PC-9 (cell line): ENCODE results near the gene MTMR4.

Experiments used
- EZH2 ChIP-seq: fragments of 200-600 bp; sonication (generic); IDR thresholded peaks from 2 replicates; pipeline ENCODE4 v1.8.0; 2017; ENCODE audit warnings: antibody characterized with exemption, low read depth
- TF ChIP-seq, protein P1 (sequence below): fragments of 200-600 bp; sonication (generic); conservative IDR thresholded peaks from 2 replicates; pipeline ENCODE4 v1.6.1; 2017; ENCODE audit warnings: mixed run types, antibody characterized with exemption, mild to moderate bottlenecking, moderate library complexity

DNA sequence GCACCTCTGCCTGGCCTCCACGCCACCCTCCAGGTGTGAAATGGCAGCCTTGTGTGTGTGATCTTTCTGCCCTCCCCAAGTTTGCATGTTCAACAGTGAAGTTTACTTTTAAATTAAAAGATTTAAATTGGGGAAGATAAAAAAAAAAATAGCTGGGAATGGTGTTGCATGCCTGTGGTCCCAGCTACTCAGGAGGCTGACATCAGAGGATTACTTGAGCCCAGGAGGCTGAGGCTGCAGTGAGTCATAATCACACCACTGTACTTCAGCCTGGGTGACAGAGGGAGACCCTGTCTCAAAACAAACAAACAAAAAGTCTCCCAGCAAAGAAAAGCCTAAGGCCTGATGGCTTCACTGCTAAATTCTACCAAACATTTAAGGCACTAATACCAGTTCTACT, 61.7 kb downstream of the MTMR4 start:
- TF ChIP-seq, protein P1, sequence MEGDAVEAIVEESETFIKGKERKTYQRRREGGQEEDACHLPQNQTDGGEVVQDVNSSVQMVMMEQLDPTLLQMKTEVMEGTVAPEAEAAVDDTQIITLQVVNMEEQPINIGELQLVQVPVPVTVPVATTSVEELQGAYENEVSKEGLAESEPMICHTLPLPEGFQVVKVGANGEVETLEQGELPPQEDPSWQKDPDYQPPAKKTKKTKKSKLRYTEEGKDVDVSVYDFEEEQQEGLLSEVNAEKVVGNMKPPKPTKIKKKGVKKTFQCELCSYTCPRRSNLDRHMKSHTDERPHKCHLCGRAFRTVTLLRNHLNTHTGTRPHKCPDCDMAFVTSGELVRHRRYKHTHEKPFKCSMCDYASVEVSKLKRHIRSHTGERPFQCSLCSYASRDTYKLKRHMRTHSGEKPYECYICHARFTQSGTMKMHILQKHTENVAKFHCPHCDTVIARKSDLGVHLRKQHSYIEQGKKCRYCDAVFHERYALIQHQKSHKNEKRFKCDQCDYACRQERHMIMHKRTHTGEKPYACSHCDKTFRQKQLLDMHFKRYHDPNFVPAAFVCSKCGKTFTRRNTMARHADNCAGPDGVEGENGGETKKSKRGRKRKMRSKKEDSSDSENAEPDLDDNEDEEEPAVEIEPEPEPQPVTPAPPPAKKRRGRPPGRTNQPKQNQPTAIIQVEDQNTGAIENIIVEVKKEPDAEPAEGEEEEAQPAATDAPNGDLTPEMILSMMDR: no peak
- no peak for TF ChIP-seq EZH2
